Measurements from ENCODE around the gene RGS9BP.
A peak's percentile ranks its signal among the peaks of the same experiment; 100 is the strongest.
"Not testable (repeated sequence)": the region's sequence is repeated elsewhere in the genome, so short reads cannot be mapped to it uniquely, and the experiment has no call there.

The RGS9BP gene

DNA sequence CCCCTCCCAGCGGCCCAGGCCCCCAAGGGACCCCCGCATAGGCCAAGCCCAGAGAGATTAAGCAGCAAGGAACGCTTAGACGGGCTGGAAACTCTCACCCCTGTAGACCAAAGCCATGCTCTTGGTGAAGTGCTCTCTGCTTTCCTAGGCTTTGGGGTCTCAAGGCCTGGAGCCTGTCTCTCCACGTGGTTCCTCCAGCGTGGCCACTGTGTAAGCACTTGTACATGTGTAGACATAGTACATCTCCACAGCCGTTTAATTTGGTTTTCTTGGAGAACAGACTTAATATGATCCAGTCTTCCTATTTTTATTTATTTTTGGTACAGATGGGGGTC lies 17.0 kb downstream of the RGS9BP start:
- no peaks in the 10 kb centered on the region for H3F3A ChIP-seq (ENCODE audit: insufficient read depth, low read length)
- DNase-seq: no peak
- peaks cover 14% of the 10 kb centered on the region for H3K4me1 ChIP-seq (ENCODE audit: low read length)
- TF ChIP-seq EZH2phosphoT487 (IDR thresholded peaks at IDR 0.05; ENCODE audit: low read length) (no peak), EZH2 (optimal IDR thresholded peaks at IDR 0.05; ENCODE audit: low read depth, low read length) (no peak)
- TF ChIP-seq, protein P1, sequence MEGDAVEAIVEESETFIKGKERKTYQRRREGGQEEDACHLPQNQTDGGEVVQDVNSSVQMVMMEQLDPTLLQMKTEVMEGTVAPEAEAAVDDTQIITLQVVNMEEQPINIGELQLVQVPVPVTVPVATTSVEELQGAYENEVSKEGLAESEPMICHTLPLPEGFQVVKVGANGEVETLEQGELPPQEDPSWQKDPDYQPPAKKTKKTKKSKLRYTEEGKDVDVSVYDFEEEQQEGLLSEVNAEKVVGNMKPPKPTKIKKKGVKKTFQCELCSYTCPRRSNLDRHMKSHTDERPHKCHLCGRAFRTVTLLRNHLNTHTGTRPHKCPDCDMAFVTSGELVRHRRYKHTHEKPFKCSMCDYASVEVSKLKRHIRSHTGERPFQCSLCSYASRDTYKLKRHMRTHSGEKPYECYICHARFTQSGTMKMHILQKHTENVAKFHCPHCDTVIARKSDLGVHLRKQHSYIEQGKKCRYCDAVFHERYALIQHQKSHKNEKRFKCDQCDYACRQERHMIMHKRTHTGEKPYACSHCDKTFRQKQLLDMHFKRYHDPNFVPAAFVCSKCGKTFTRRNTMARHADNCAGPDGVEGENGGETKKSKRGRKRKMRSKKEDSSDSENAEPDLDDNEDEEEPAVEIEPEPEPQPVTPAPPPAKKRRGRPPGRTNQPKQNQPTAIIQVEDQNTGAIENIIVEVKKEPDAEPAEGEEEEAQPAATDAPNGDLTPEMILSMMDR (IDR thresholded peaks at IDR 0.05; ENCODE audit: low read length): no peak
- H4K20me1 ChIP-seq (ENCODE audit: insufficient read depth, low read length): no peaks in the 10 kb centered on the region
- no peaks in the 10 kb centered on the region for H3K36me3 ChIP-seq (replicated peaks; ENCODE audit: insufficient read depth, low read length)
- peak overlapping the region; percentile 56; the same call in 1 of the 2 replicates for H3K27ac ChIP-seq (ENCODE audit: low read length)
- H3K27me3 ChIP-seq (replicated peaks; ENCODE audit: insufficient read depth, low read length): no peaks in the 10 kb centered on the region
- H3K4me3 ChIP-seq (ENCODE audit: low read length): peak overlapping the region; percentile 87
- peak overlapping the region; percentile 100 for H3K4me2 ChIP-seq (ENCODE audit: low read depth, low read length)
- peaks cover 47% of the 10 kb centered on the region for H3K79me2 ChIP-seq (ENCODE audit: low read length)
- no peaks in the 10 kb centered on the region for H3K9me2 ChIP-seq (replicated peaks; ENCODE audit: insufficient read depth, low read length)
- peak overlapping the region; percentile 91 for H2AFZ ChIP-seq (ENCODE audit: low read length)
- H3K9ac ChIP-seq (ENCODE audit: low read length): peak overlapping the region; percentile 84
- no peaks in the 10 kb centered on the region for H3K9me3 ChIP-seq (replicated peaks; ENCODE audit: insufficient read depth, low read length)

DNA sequence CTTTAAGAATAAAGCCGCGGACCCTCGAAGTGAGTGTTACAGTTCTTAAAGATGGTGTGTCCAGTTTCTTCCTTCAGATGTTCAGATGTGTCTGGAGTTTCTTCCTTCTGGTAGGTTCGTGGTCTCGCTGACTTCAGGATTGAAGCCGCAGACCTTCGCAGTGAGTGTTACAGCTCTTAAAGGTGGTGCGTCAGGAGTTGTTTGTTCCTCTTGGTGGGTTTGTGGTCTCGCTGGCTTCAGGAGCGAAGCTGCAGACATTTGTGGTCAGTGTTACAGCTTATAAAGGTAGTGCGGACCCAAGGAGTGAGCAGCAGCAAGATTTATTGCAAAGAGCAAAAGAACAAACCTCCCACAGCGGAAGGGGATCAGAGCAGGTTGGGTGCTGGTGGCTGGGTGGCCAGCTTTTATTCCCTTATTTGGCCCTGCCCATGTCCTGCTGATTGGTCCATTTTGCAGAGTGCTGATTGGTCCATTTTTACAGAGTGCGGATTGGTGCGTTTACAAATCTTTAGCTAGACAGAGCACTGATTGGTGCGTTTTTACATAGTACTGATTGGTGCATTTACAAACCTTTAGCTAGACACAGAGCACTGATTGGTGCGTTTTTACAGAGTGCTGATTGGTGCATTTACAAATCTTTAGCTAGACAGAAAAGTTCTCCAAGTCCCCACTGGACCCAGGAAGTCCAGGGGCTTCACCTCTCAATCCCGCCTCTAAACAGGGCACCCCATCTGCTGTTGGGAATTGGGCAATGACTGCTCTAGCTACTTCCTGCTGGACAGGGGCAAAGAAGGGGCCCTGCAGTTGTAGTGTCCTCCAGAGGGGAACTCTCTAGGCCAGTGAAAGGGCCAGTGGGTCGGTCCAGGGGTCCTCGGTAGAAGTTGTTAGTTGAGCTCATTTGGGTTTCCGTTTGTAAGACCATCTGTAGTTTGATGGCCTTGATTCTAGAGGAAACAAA lies 17.8 kb downstream of the RGS9BP start:
- Histone ChIP-seq H3K4me2 (ENCODE audit: low read depth, low read length) (peak overlapping the region; percentile 100), H3K4me1 (ENCODE audit: low read length) (peaks cover 14% of the 10 kb centered on the region), H3K9ac (ENCODE audit: low read length) (peak overlapping the region; percentile 84; the same call in 1 of the 2 replicates), H3K79me2 (ENCODE audit: low read length) (peaks cover 47% of the 10 kb centered on the region), H3K4me3 (ENCODE audit: low read length) (peak overlapping the region; percentile 87)
- H4K20me1 ChIP-seq (ENCODE audit: insufficient read depth, low read length); H3K27ac ChIP-seq (ENCODE audit: low read length); H3K36me3 ChIP-seq (replicated peaks; ENCODE audit: insufficient read depth, low read length); H3K9me2 ChIP-seq (replicated peaks; ENCODE audit: insufficient read depth, low read length); DNase-seq; H3F3A ChIP-seq (ENCODE audit: insufficient read depth, low read length); H3K27me3 ChIP-seq (replicated peaks; ENCODE audit: insufficient read depth, low read length); H3K9me3 ChIP-seq (replicated peaks; ENCODE audit: insufficient read depth, low read length); H2AFZ ChIP-seq (ENCODE audit: low read length): not testable (repeated sequence)

GRCh38 chr19:32694316-32694715 lies 18.7 kb downstream of the RGS9BP start:
- not testable (repeated sequence) for H3K4me2 ChIP-seq (ENCODE audit: low read depth, low read length); H3K36me3 ChIP-seq (replicated peaks; ENCODE audit: insufficient read depth, low read length); H3K9me2 ChIP-seq (replicated peaks; ENCODE audit: insufficient read depth, low read length); H3K27ac ChIP-seq (ENCODE audit: low read length); H3F3A ChIP-seq (ENCODE audit: insufficient read depth, low read length); H4K20me1 ChIP-seq (ENCODE audit: insufficient read depth, low read length); H3K4me3 ChIP-seq (ENCODE audit: low read length); H3K9ac ChIP-seq (ENCODE audit: low read length); H3K27me3 ChIP-seq (replicated peaks; ENCODE audit: insufficient read depth, low read length); DNase-seq; H3K9me3 ChIP-seq (replicated peaks; ENCODE audit: insufficient read depth, low read length); H2AFZ ChIP-seq (ENCODE audit: low read length)
- Histone ChIP-seq H3K79me2 (ENCODE audit: low read length) (peaks cover 49% of the 10 kb centered on the region), H3K4me1 (ENCODE audit: low read length) (peaks cover 14% of the 10 kb centered on the region)

DNA sequence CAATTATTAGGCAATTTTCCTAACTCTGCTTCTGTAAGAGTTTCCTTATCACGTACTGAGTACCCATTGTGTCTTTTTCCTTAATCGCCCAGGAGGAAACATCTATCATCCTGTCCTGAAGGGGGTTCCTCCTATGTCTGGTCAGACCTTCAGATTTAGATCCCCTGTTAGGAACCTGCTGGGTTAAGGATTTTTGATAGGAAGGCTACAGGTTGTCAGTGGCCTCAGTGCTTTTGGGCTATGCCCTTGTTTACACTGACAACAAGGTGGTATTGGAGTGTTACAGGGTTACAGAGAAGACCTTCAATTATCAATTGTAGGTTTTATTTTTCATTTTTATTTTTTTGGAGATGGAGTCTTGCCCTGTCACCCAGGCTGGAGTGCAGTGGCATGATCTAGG lies 19.2 kb downstream of the RGS9BP start:
- H3K36me3 ChIP-seq (replicated peaks; ENCODE audit: insufficient read depth, low read length); H3K4me2 ChIP-seq (ENCODE audit: low read depth, low read length); H3K27ac ChIP-seq (ENCODE audit: low read length); H3K9me3 ChIP-seq (replicated peaks; ENCODE audit: insufficient read depth, low read length); H3K9me2 ChIP-seq (replicated peaks; ENCODE audit: insufficient read depth, low read length); DNase-seq; H3K9ac ChIP-seq (ENCODE audit: low read length); H3K4me3 ChIP-seq (ENCODE audit: low read length); H3F3A ChIP-seq (ENCODE audit: insufficient read depth, low read length); H3K27me3 ChIP-seq (replicated peaks; ENCODE audit: insufficient read depth, low read length); H4K20me1 ChIP-seq (ENCODE audit: insufficient read depth, low read length); H2AFZ ChIP-seq (ENCODE audit: low read length): not testable (repeated sequence)
- peaks cover 14% of the 10 kb centered on the region for H3K4me1 ChIP-seq (ENCODE audit: low read length)
- peaks cover 49% of the 10 kb centered on the region for H3K79me2 ChIP-seq (ENCODE audit: low read length)

DNA sequence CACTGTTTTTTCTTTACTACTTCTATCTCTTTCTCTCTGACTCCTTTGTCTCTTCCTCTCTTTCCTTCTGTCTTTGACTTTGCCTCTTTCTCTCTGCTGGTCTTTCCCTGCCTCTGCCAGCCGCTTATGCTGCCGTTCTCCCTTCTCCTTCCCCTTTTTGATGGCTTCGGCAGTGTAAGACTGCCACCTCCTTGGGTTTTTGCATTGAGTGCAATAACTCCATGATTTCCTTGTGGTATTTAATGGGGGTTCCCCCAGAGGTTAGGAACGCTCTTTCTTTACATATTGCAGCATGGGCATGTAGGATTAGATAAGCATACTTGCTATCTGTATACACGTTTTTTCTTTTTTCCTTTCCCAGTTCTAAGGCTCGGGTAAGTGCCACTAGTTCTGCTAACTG lies 19.9 kb downstream of the RGS9BP start:
- H3K9me2 ChIP-seq (replicated peaks; ENCODE audit: insufficient read depth, low read length); H3K4me3 ChIP-seq (ENCODE audit: low read length); H4K20me1 ChIP-seq (ENCODE audit: insufficient read depth, low read length); H3F3A ChIP-seq (ENCODE audit: insufficient read depth, low read length); H3K9ac ChIP-seq (ENCODE audit: low read length); H3K9me3 ChIP-seq (replicated peaks; ENCODE audit: insufficient read depth, low read length); H3K27me3 ChIP-seq (replicated peaks; ENCODE audit: insufficient read depth, low read length); H3K36me3 ChIP-seq (replicated peaks; ENCODE audit: insufficient read depth, low read length); H2AFZ ChIP-seq (ENCODE audit: low read length); H3K4me2 ChIP-seq (ENCODE audit: low read depth, low read length); H3K27ac ChIP-seq (ENCODE audit: low read length); DNase-seq: not testable (repeated sequence)
- H3K79me2 ChIP-seq (ENCODE audit: low read length): peaks cover 51% of the 10 kb centered on the region
- H3K4me1 ChIP-seq (ENCODE audit: low read length): peaks cover 14% of the 10 kb centered on the region

GRCh38 chr19:32696771-32697170 lies 21.1 kb downstream of the RGS9BP start:
- not testable (repeated sequence) for H3K4me3 ChIP-seq (ENCODE audit: low read length); H3K9me3 ChIP-seq (replicated peaks; ENCODE audit: insufficient read depth, low read length); H3K36me3 ChIP-seq (replicated peaks; ENCODE audit: insufficient read depth, low read length); H3K27me3 ChIP-seq (replicated peaks; ENCODE audit: insufficient read depth, low read length); H3K9ac ChIP-seq (ENCODE audit: low read length); H3K4me2 ChIP-seq (ENCODE audit: low read depth, low read length); DNase-seq; H4K20me1 ChIP-seq (ENCODE audit: insufficient read depth, low read length); H3K4me1 ChIP-seq (ENCODE audit: low read length); H3F3A ChIP-seq (ENCODE audit: insufficient read depth, low read length); H3K27ac ChIP-seq (ENCODE audit: low read length); H2AFZ ChIP-seq (ENCODE audit: low read length); H3K9me2 ChIP-seq (replicated peaks; ENCODE audit: insufficient read depth, low read length)
- H3K79me2 ChIP-seq (ENCODE audit: low read length): peaks cover 58% of the 10 kb centered on the region

GRCh38 chr19:32700129-32700528 lies 24.5 kb downstream of the RGS9BP start:
- not testable (repeated sequence) for H3K4me2 ChIP-seq (ENCODE audit: low read depth, low read length); H3K36me3 ChIP-seq (replicated peaks; ENCODE audit: insufficient read depth, low read length); H3K4me3 ChIP-seq (ENCODE audit: low read length); H3K9ac ChIP-seq (ENCODE audit: low read length); H2AFZ ChIP-seq (ENCODE audit: low read length); H3K9me2 ChIP-seq (replicated peaks; ENCODE audit: insufficient read depth, low read length); H3K9me3 ChIP-seq (replicated peaks; ENCODE audit: insufficient read depth, low read length); H3K27me3 ChIP-seq (replicated peaks; ENCODE audit: insufficient read depth, low read length); H3K4me1 ChIP-seq (ENCODE audit: low read length); H4K20me1 ChIP-seq (ENCODE audit: insufficient read depth, low read length); H3F3A ChIP-seq (ENCODE audit: insufficient read depth, low read length); DNase-seq; H3K27ac ChIP-seq (ENCODE audit: low read length)
- peaks cover 46% of the 10 kb centered on the region for H3K79me2 ChIP-seq (ENCODE audit: low read length)
